Measurements from ENCODE around the gene LYRM2. TPM values are rescaled to one million over a fixed set of nuclear protein-coding genes. Genes with fewer than 3 reads are reported as not detected.

Gene LYRM2
- total RNA-seq, 2 donors from 2014 or later = 8.0 to 13.8 TPM

DNA sequence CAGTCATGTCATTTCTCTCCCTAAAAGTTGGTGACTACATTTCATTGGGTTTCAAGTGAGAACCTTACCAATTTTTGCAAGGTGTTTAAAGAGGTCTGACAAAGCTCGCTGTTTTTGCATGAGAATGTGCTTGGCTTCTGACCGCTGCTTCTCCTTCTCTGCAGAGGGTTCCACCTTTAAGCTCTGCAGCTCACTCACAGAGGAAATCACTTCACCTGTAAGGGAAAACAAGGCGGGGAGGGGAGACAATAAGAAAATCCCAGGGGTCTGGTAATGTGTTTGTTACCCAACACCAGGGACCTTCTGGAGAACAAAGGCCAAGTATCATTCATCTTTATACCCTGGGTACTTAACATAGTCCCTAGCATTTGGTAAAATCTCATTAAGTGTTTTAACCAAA is 40.0 kb upstream of the LYRM2 start:
- Histone ChIP-seq H3K9me3 (no peaks in the 10 kb centered on the region), H3K27me3 (no peaks in the 10 kb centered on the region), H3K27ac (no peak overlapping the region), H3K4me1 (no peaks in the 10 kb centered on the region), H3K4me3 (no peak overlapping the region), H3K36me3 (replicated peaks in 1 of 2; ENCODE audit: insufficient read depth in 1 of 2, low read depth in 2 of 2) (peaks cover 24 to 54% of the 10 kb centered on the region in 2 donors)
- no peak for DNase-seq
- ATAC-seq = no peak
- 92 to 100% methylated on average over 3 of the region's 3 CpGs for WGBS, 2 donors
- TF ChIP-seq, protein P1, sequence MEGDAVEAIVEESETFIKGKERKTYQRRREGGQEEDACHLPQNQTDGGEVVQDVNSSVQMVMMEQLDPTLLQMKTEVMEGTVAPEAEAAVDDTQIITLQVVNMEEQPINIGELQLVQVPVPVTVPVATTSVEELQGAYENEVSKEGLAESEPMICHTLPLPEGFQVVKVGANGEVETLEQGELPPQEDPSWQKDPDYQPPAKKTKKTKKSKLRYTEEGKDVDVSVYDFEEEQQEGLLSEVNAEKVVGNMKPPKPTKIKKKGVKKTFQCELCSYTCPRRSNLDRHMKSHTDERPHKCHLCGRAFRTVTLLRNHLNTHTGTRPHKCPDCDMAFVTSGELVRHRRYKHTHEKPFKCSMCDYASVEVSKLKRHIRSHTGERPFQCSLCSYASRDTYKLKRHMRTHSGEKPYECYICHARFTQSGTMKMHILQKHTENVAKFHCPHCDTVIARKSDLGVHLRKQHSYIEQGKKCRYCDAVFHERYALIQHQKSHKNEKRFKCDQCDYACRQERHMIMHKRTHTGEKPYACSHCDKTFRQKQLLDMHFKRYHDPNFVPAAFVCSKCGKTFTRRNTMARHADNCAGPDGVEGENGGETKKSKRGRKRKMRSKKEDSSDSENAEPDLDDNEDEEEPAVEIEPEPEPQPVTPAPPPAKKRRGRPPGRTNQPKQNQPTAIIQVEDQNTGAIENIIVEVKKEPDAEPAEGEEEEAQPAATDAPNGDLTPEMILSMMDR (IDR thresholded peaks at IDR 0.05) = no peak
- TF ChIP-seq POLR2A (IDR thresholded peaks at IDR 0.05) = no peak
- intact Hi-C loops (cut with DNase I) = no loop called here

- no peaks in the 10 kb centered on the region for H3K9me3 ChIP-seq
- H3K36me3 ChIP-seq (replicated peaks in 1 of 2; ENCODE audit: insufficient read depth in 1 of 2, low read depth in 2 of 2) = peaks cover 15 to 62% of the 10 kb centered on the region in 2 donors
- no peaks in the 10 kb centered on the region for H3K4me1 ChIP-seq
- DNase-seq = no peak
- no peak overlapping the region for H3K27ac ChIP-seq
- 62 to 72% methylated on average over 7 of the region's 7 CpGs for WGBS, 2 donors
- intact Hi-C loops (cut with DNase I) = no loop called here
- TF ChIP-seq POLR2A (IDR thresholded peaks at IDR 0.05) = no peak
- TF ChIP-seq, protein P1 (IDR thresholded peaks at IDR 0.05) = no peak
- no peak overlapping the region for H3K4me3 ChIP-seq
- no peak for ATAC-seq
- no peaks in the 10 kb centered on the region for H3K27me3 ChIP-seq
Observed at GRCh38 chr6:89675949-89676748, 37.6 kb upstream of the LYRM2 start.

DNA sequence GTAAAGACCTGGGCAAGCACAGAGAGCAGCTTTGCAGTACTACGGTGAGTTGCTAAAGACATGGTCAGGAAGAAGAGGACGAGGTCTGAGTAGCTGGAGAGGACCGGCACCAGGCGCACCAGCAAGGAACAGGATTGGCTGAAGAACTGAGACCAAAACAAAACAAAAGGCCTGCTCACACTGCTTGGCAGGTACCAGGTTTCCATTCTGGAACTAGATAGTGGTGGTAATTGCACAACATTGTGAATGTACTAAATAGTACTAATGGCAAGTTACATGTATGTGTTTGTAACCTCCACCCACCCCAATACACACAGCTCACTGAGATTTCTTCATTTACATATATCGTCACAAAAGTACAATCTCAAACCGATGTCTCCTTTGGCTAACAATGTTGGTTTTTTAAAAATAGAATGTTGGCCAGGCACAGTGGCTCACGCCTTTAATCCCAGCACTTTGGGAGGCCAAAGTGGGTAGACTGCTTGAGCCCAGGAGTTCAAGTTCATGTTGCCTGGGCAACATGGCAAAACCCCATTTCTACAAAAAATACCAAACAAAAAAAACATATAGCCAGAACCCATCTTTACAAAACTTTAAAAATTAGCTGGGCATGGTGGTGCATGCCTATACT is 32.5 kb upstream of the LYRM2 start:
- no peak for TF ChIP-seq POLR2A (IDR thresholded peaks at IDR 0.05)
- TF ChIP-seq, protein P1 (IDR thresholded peaks at IDR 0.05) = no peak

DNA sequence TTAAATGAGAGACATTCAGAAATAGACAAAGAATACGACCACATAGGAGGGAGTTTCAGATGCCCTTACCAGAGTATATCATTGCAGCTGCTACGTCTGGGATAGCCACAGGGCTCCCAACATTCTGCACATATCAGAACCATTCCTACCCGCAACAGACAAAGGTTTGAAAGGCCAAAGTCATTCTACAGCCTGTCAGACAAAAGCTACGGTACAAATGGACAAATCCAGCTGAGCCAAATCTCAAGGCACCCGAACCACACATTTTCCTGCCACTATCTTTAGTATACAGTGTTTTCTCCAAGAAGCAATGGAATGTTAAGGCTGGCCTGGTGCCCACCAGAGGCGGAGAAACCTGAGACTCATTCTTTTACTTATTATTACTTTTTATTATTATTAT is 30.5 kb upstream of the LYRM2 start:
- no peak overlapping the region for H3K27ac ChIP-seq
- TF ChIP-seq POLR2A (IDR thresholded peaks at IDR 0.05) = no peak
- TF ChIP-seq, protein P1 (IDR thresholded peaks at IDR 0.05) = no peak
- no peaks in the 10 kb centered on the region for H3K27me3 ChIP-seq
- no peaks in the 10 kb centered on the region for H3K4me1 ChIP-seq
- intact Hi-C loops (cut with DNase I) = no loop called here
- no peaks in the 10 kb centered on the region for H3K9me3 ChIP-seq
- peaks cover 0 to 36% of the 10 kb centered on the region in 2 donors for H3K36me3 ChIP-seq (replicated peaks in 1 of 2; ENCODE audit: insufficient read depth in 1 of 2, low read depth in 2 of 2)
- 78 to 83% methylated on average over 6 of the region's 6 CpGs for WGBS, 2 donors
- DNase-seq (no peak), ATAC-seq (no peak)
- H3K4me3 ChIP-seq = no peak overlapping the region

More for the DNA sequence above, 32.5 kb upstream of the LYRM2 start:
- intact Hi-C loops (cut with DNase I) = no loop called here
- Histone ChIP-seq H3K4me3 (no peak overlapping the region), H3K27ac (no peak overlapping the region), H3K27me3 (no peaks in the 10 kb centered on the region), H3K4me1 (no peaks in the 10 kb centered on the region), H3K9me3 (no peaks in the 10 kb centered on the region), H3K36me3 (replicated peaks in 1 of 2; ENCODE audit: insufficient read depth in 1 of 2, low read depth in 2 of 2) (peaks cover 0 to 47% of the 10 kb centered on the region in 2 donors)
- ATAC-seq = no peak
- no peak for DNase-seq
- 89 to 95% methylated on average over 7 of the region's 7 CpGs for WGBS, 2 donors

Measured in body of pancreas (tissue), 4 donors.